Mammary epithelial cell (primary cell): Measurements from ENCODE around the gene PDE4C.

Experiments used
- CTCF ChIP-seq, 2 donors: IDR thresholded peaks in 1 of 2; conservative IDR thresholded peaks in 1 of 2; 2 replicates each; pipeline ENCODE4 v1.5.1; 2011 to 2012; ENCODE audit warnings: inconsistent platforms in 2 of 2, low read length in 2 of 2, mild to moderate bottlenecking in 2 of 2, control low read depth in 1 of 2, low read depth in 1 of 2; ENCODE audit not compliant: insufficient read depth in 1 of 2; ENCODE audit errors: extremely low read depth in 1 of 2
- EZH2 ChIP-seq: IDR thresholded peaks from 2 replicates; pipeline ENCODE4 v1.6.1; 2012; ENCODE audit warnings: low read length, inconsistent platforms, borderline replicate concordance

GRCh38 chr19:18183529-18183928 is 42.7 kb downstream of the PDE4C start:
- TF ChIP-seq EZH2 (no peak), CTCF (conservative IDR thresholded peaks at IDR 0.05 in 1 of 2, IDR thresholded peaks at IDR 0.05 in 1 of 2; ENCODE audit: extremely low read depth in 1 of 2, insufficient read depth in 1 of 2, low read depth in 1 of 2, low read length in 2 of 2) (no peak)
